Measurements from ENCODE around the gene SSBP4.

DNA sequence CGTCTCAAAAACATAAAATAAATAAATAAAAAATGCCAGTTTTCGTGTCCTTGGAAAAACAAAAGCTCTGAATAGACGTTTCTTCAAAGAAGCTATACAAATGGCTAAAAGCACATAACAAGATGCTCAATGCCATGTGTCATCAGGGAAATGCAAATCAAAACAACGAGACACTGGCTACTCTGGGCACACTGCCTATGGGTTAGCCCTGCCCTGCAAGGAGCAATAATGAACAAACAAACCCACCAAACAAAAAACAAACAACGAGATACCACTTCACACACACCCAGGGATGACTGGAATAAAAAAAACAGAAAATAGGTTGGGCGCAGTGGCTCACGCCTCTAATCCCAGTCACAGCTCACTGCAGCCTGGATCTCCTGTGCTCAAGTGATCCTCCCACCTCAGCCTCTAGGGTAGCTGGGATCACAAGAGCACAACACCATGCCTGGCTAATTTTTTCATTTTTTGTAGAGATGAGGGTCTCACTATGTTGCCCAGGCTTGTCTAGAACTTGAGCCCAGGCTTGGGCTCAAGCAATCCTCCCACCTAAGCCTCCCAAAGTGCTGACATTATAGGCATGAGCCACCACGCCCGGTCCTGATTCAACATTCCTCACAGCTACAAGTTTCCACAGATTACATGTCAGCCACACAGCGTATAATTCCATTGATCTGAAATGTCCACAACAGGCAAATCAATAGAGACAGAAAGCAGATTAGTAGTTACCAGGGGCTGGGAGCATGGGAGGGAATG is 34.2 kb downstream of the SSBP4 start:
- TF ChIP-seq, protein P1, sequence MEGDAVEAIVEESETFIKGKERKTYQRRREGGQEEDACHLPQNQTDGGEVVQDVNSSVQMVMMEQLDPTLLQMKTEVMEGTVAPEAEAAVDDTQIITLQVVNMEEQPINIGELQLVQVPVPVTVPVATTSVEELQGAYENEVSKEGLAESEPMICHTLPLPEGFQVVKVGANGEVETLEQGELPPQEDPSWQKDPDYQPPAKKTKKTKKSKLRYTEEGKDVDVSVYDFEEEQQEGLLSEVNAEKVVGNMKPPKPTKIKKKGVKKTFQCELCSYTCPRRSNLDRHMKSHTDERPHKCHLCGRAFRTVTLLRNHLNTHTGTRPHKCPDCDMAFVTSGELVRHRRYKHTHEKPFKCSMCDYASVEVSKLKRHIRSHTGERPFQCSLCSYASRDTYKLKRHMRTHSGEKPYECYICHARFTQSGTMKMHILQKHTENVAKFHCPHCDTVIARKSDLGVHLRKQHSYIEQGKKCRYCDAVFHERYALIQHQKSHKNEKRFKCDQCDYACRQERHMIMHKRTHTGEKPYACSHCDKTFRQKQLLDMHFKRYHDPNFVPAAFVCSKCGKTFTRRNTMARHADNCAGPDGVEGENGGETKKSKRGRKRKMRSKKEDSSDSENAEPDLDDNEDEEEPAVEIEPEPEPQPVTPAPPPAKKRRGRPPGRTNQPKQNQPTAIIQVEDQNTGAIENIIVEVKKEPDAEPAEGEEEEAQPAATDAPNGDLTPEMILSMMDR (IDR thresholded peaks at IDR 0.05) = no peak
- no peak for TF ChIP-seq POLR2A (IDR thresholded peaks at IDR 0.05)
- no peak for TF ChIP-seq POLR2AphosphoS5 (IDR thresholded peaks at IDR 0.05)
